IPS-15b (cell line): ENCODE data around the gene FER.
"Not testable (repeated sequence)": the region's sequence is repeated elsewhere in the genome, so short reads cannot be mapped to it uniquely, and the experiment has no call there.

Source experiments
- H3K27me3 ChIP-seq: one replicate; pipeline ENCODE4 v1.6.1; 2013; ENCODE audit warnings: low read length; ENCODE audit not compliant: control insufficient read depth, insufficient read depth
- H3K36me3 ChIP-seq: one replicate; pipeline ENCODE4 v1.6.1; 2013; ENCODE audit warnings: low read length; ENCODE audit not compliant: control insufficient read depth, insufficient read depth
- H3K4me1 ChIP-seq: one replicate; pipeline ENCODE4 v1.6.1; 2013; ENCODE audit warnings: mild to moderate bottlenecking, low read length; ENCODE audit not compliant: control insufficient read depth, insufficient read depth
- H3K4me3 ChIP-seq: one replicate; pipeline ENCODE4 v1.5.1; 2013; ENCODE audit warnings: low read depth, low read length
- H3K9ac ChIP-seq: one replicate; pipeline ENCODE4 v1.6.1; 2013; ENCODE audit warnings: low read depth, mild to moderate bottlenecking, low read length
- H3K9me3 ChIP-seq: one replicate; pipeline ENCODE4 v1.6.1; 2013; ENCODE audit warnings: mild to moderate bottlenecking, low read length; ENCODE audit not compliant: control insufficient read depth, insufficient read depth

FER gene

DNA sequence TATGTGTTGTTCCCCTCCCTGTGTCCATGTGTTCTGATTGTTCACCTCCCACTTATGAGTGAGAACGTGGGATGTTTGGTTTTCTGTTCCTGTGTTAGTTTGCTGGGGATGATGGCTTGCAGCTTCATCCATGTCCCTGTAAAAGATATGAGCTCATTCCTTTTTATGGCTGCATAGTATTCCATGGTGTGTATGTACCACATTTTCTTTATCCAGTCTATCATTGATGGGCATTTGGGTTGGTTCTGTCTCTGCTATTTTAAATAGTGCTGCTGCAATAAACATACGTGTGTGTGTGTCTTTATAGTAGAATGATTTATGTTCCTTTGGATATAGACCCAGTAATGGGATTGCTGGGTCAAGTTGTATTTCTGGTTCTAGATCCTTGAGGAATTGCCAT, 26.4 kb downstream of the FER start:
- not testable (repeated sequence) for H3K4me3 ChIP-seq, H3K4me1 ChIP-seq, H3K27me3 ChIP-seq, H3K9me3 ChIP-seq, H3K36me3 ChIP-seq, H3K9ac ChIP-seq

DNA sequence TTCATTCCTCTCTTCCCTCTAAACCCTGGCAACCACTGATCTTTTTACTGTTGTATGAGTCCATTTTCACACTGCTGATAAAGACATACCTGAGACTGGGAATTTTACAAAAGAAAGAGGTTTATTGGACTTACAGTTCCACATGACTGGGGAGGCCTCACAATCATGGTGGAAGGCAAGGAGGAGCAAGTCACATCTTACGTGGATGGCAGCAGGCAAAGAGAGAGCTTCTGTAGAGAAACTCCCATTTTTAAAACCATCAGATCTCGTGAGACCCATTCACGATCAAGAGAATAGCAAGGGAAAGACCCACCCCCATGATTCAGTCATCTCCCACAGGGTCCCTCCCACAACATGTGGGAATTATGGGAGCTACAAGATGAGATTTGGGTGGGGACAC, 29.9 kb downstream of the FER start:
- not testable (repeated sequence) for H3K4me3 ChIP-seq, H3K27me3 ChIP-seq, H3K9ac ChIP-seq, H3K9me3 ChIP-seq, H3K4me1 ChIP-seq, H3K36me3 ChIP-seq

DNA sequence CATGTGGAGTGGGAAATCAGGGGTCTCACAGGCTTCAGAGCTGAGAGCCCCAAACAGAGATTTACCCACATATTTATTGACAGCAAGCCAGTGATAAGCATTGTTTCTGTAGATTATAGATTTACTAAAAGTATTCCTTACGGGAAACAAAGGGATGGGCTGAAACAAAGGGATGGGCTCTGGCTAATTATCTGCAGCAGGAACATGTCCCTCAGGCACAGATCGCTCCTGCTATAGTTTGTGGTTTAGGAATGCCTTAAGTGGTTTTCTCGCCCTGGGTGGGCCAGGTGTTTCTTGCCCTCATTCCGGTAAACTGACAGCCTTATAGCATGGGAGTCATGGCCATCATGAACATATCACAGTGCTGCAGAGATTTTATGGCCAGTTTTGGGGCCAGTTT, 36.9 kb downstream of the FER start:
- H3K4me3 ChIP-seq, H3K9ac ChIP-seq, H3K9me3 ChIP-seq, H3K27me3 ChIP-seq, H3K4me1 ChIP-seq: not testable (repeated sequence)
- H3K36me3 ChIP-seq = peaks cover 11% of the 10 kb centered on the region

DNA sequence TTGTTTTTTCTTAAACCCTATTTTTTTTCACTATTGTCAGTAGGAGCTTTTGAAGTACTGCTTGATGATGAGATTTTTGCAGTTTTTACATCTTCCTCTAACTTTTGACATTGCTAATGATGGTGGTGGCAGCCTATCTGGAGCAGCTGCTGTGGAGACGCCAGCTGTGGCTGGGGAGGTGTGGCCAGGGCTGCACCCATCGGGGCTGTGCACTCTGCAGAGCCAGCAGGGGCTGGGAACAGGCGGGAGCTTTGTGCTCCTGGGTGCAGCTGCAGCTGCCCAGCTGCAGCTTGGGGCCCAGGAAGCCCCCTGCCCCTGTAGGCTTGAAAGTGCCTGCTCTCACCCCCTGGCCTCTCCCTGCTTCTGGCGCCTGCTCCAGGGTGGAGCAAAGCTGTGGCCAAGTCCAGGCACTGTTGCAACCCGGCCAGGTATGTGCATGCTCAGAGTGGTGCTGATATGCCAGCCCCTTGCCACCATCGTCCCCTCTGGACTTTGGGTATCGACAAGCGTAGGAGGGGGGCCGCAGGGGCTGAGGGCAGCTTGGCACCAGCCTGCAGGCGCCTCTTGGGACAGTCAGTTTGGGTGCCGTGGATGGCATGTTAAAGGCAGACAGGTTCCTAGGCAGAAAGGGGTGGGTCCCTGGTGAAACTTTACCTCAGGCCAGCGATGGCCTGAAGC, 39.2 kb downstream of the FER start:
- Histone ChIP-seq H3K36me3 (peaks cover 11% of the 10 kb centered on the region), H3K9me3 (peaks cover 8% of the 10 kb centered on the region), H3K4me1 (no peaks in the 10 kb centered on the region), H3K27me3 (no peaks in the 10 kb centered on the region), H3K9ac (no peak overlapping the region), H3K4me3 (no peak overlapping the region)

DNA sequence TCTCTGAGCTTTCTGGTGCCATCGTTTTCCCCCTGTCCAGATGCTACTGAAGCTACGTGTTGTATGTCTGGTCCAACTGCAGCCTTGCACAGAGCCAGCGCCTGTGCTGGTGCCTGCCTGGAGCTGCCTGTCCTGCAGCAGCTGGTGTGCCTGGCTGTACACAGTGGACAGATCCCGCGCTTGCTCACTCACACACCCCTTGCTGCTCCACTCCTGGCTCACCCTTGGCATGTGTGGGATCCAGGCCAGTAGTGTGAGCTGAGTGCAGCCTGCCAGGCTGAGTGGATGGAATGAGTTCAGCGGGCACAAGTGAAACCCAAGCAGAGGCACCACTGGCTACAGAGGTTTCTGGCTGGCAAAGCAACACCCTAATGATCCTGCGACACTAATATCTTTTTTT, 40.4 kb downstream of the FER start:
- H3K4me3 ChIP-seq = no peak overlapping the region
- peaks cover 11% of the 10 kb centered on the region for H3K36me3 ChIP-seq
- H3K9ac ChIP-seq = no peak overlapping the region
- H3K27me3 ChIP-seq = no peaks in the 10 kb centered on the region
- peaks cover 8% of the 10 kb centered on the region for H3K9me3 ChIP-seq
- no peaks in the 10 kb centered on the region for H3K4me1 ChIP-seq

DNA sequence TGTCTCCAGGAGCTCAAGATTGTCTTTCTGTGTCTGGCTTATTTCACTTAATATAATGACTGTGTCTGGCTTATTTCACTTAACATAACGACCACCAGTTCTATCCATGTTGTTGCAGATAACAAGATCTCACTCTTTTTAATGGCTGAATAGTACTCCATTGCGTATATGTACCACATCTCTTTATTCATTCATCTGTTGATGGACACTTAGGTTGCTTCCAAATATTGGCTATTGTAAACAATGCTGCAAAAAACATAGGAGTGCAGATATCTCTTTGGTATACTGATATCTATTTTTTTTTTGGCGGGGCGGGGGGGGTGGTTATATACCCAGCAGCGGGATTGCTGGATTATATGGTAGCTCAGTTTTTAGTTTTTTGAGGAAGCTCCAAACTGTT, 45.5 kb downstream of the FER start:
- no peaks in the 10 kb centered on the region for H3K9me3 ChIP-seq
- H3K4me3 ChIP-seq = no peak overlapping the region
- no peak overlapping the region for H3K9ac ChIP-seq
- no peaks in the 10 kb centered on the region for H3K36me3 ChIP-seq
- H3K27me3 ChIP-seq = no peaks in the 10 kb centered on the region
- H3K4me1 ChIP-seq = peaks cover 3% of the 10 kb centered on the region

GRCh38 chr5:108794349-108794748, 46.7 kb downstream of the FER start:
- H3K4me3 ChIP-seq, H3K36me3 ChIP-seq, H3K4me1 ChIP-seq, H3K9ac ChIP-seq, H3K9me3 ChIP-seq, H3K27me3 ChIP-seq: not testable (repeated sequence)

DNA sequence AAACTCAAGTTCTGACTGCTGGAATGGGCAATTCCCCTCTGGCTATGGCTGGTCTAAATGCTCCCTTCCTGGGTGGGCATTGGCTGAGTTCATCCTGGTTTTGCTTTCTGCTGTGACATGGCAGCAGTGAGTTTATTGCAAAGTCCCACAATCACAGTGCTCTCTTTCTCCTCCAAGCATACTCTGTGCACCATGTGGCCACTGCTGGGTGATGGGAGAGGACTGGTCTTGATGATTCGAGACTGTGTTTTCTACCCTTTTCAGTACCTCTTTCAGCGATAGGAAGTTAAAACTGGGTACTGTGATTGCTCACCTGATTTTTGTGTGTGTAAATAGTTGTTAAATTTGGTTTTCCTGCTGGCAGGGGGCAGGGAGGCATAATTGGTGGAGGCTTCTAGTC, 49.7 kb downstream of the FER start:
- H3K9ac ChIP-seq = no peak overlapping the region
- peaks cover 3% of the 10 kb centered on the region for H3K4me1 ChIP-seq
- no peaks in the 10 kb centered on the region for H3K36me3 ChIP-seq
- no peak overlapping the region for H3K4me3 ChIP-seq
- H3K27me3 ChIP-seq = no peaks in the 10 kb centered on the region
- no peaks in the 10 kb centered on the region for H3K9me3 ChIP-seq

DNA sequence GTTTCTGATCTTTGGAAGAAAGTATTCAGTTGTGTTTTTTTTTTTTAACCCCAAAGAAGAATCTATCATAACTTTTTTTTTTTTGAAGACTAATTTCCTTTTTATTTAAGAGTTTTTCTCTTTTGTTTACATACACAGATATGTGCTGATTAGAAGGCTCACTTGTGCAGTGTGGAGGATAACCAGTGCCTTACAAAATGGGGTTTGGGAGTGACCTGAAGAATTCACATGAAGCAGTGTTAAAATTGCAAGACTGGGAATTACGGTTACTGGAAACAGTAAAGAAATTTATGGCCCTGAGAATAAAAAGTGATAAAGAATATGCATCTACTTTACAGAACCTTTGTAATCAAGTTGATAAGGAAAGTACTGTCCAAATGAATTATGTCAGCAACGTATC, 50.3 kb downstream of the FER start:
- no peaks in the 10 kb centered on the region for H3K27me3 ChIP-seq
- no peak overlapping the region for H3K9ac ChIP-seq
- H3K36me3 ChIP-seq = no peaks in the 10 kb centered on the region
- H3K4me1 ChIP-seq = peaks cover 3% of the 10 kb centered on the region
- H3K4me3 ChIP-seq = no peak overlapping the region
- no peaks in the 10 kb centered on the region for H3K9me3 ChIP-seq

DNA sequence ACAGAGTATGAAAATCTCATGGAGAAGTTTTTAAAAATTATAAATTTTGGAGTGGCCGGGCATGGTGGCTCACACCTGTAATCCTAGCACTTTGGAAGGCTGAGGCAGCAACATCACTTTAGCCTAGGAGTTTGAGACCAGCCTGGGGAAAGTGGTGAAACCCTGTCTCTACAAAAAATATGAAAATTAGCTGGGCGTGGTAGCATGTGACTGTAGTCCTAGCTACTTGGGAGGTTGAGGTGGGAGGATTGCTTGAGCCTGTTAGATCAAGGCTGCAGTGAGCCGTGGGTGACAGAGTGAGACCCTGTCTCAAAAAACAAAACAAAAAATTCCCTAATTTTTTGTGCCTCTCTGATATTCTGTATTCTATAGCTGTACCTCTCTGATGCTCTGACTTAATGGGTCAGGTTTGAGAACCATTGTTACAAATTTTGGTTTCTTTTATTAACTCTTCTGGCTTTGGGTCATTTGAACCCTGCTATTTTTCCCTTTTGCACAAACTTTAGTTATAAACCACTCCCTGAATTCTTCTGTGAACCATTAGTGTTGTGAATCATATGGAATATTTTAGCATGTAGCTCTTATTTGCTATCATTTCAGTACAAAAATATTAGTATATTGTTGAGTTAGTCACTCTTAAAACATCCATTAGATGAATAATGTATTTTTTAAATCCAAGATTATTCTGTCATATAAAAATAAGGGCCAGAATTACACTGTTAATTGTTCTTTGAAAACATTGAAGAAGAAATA, 51.0 kb downstream of the FER start:
- peaks cover 3% of the 10 kb centered on the region for H3K4me1 ChIP-seq
- no peaks in the 10 kb centered on the region for H3K36me3 ChIP-seq
- no peaks in the 10 kb centered on the region for H3K27me3 ChIP-seq
- H3K9me3 ChIP-seq = no peaks in the 10 kb centered on the region
- no peak overlapping the region for H3K9ac ChIP-seq
- H3K4me3 ChIP-seq = no peak overlapping the region

- Histone ChIP-seq H3K36me3 (no peaks in the 10 kb centered on the region), H3K4me1 (peaks cover 3% of the 10 kb centered on the region), H3K4me3 (no peak overlapping the region), H3K27me3 (no peaks in the 10 kb centered on the region), H3K9me3 (no peaks in the 10 kb centered on the region), H3K9ac (no peak overlapping the region)
These were observed 53.6 kb downstream of the FER start for GRCh38 chr5:108801301-108801700.

DNA sequence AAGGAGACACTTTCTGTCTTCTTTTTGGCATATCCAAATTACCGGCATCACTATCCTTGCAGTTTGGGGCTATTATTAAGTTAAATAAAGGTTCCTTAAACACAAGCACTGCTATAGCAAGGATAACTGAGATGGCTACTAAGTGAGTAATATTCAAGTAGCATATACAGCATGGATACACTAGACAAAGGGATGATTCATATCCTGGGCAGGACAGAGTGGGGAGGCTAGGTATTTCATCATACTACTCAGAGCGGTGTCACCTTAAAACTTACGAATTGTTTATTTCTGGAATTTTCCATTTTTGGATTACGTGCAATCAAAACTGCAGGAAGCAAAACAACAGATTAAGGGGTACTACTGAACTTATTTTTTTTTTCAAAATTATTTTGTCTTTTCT, 54.1 kb downstream of the FER start:
- Histone ChIP-seq H3K9ac (no peak overlapping the region), H3K36me3 (no peaks in the 10 kb centered on the region), H3K27me3 (no peaks in the 10 kb centered on the region), H3K4me1 (peaks cover 3% of the 10 kb centered on the region), H3K9me3 (no peaks in the 10 kb centered on the region), H3K4me3 (no peak overlapping the region)
